PC-3 (cell line): Measurements from ENCODE around the gene C2CD3. TPM values are rescaled to one million over a fixed set of nuclear protein-coding genes. Genes with fewer than 3 reads are reported as not detected.
A peak's percentile ranks its signal among the peaks of the same experiment; 100 is the strongest.

Source experiments
- ATAC-seq: fragments of 200-7000 bp; cut with Tn5 transposase; 2 replicates; pipeline ENCODE4 v1.9.1; 2020; ENCODE audit warnings: mild to moderate bottlenecking, moderate library complexity
- BruUV-seq: library from RNA; stranded (reverse); fragments of 400-500 nt; replicated peaks from 2 replicates; lab custom pipeline; 2021; lab: Mats Ljungman, UMichigan
- CTCF ChIA-PET: fragments of 300-600 bp; sonication (Branson Sonifier 250); formaldehyde crosslinking; loops from one replicate; lab custom pipeline; 2022; ENCODE audit warnings: antibody characterized with exemption; lab: Charles Lee
- POLR2A ChIA-PET: fragments of 300-600 bp; sonication (Branson Sonifier 250); formaldehyde crosslinking; loops from one replicate; lab custom pipeline; 2022; ENCODE audit warnings: antibody characterized with exemption; ENCODE audit not compliant: unreplicated experiment; lab: Charles Lee
- DNase-seq: peaks from one replicate; pipeline ENCODE4 v3.0.0-alpha.2; 2015
- H2AFZ ChIP-seq: fragments of 300-600 bp; sonication (generic); 2 replicates; pipeline ENCODE4 v1.6.0; 2016; ENCODE audit warnings: antibody characterized with exemption, low read length
- H3F3A ChIP-seq: fragments of 300-600 bp; sonication (generic); one replicate; pipeline ENCODE4 v1.6.0; 2017; ENCODE audit warnings: antibody characterized with exemption, low read length, control low read depth, mild to moderate bottlenecking; ENCODE audit not compliant: unreplicated experiment
- H3K27ac ChIP-seq: fragments of 300-600 bp; sonication (generic); 2 replicates; pipeline ENCODE4 v1.5.1; 2016; ENCODE audit warnings: mild to moderate bottlenecking, low read length
- H3K27me3 ChIP-seq: fragments of 300-600 bp; sonication (generic); 2 replicates; pipeline ENCODE4 v1.6.1; 2016; ENCODE audit warnings: low read length, mixed read lengths
- H3K36me3 ChIP-seq: fragments of 300-600 bp; sonication (generic); 2 replicates; pipeline ENCODE4 v1.6.1; 2016; ENCODE audit warnings: low read depth, mixed run types, low read length, mixed read lengths
- H3K4me1 ChIP-seq: fragments of 300-600 bp; sonication (generic); 2 replicates; pipeline ENCODE4 v1.5.1; 2016; ENCODE audit warnings: low read length; ENCODE audit not compliant: insufficient read depth
- H3K4me2 ChIP-seq: fragments of 300-600 bp; sonication (generic); 2 replicates; pipeline ENCODE4 v1.6.0; 2016; ENCODE audit warnings: low read length
- H3K4me3 ChIP-seq: fragments of 300-600 bp; sonication (generic); 2 replicates; pipeline ENCODE4 v1.5.1; 2016; ENCODE audit warnings: mild to moderate bottlenecking, low read length, mixed read lengths
- H3K79me2 ChIP-seq: fragments of 300-600 bp; sonication (generic); 2 replicates; pipeline ENCODE4 v1.6.1; 2017; ENCODE audit warnings: low read length, mixed read lengths
- H3K9ac ChIP-seq: fragments of 300-600 bp; sonication (generic); 2 replicates; pipeline ENCODE4 v1.6.0; 2016; ENCODE audit warnings: mild to moderate bottlenecking, low read length
- H3K9me2 ChIP-seq: fragments of 300-600 bp; sonication (generic); replicated peaks from 2 replicates; pipeline ENCODE4 v1.6.1; 2016; ENCODE audit warnings: mixed run types, low read length, mixed read lengths
- H3K9me3 ChIP-seq: fragments of 300-600 bp; sonication (generic); 2 replicates; pipeline ENCODE4 v1.6.1; 2016; ENCODE audit warnings: low read length, mixed read lengths
- H4K20me1 ChIP-seq: fragments of 300-600 bp; sonication (generic); 2 replicates; pipeline ENCODE4 v1.6.1; 2016; ENCODE audit warnings: low read length, mixed read lengths
- CTCF ChIP-seq: fragments of 300-600 bp; sonication (generic); conservative IDR thresholded peaks from 2 replicates; pipeline ENCODE4 v1.5.1; 2017; ENCODE audit warnings: antibody characterized with exemption, low read depth, mild to moderate bottlenecking, low read length
- EZH2 ChIP-seq: fragments of 300-600 bp; sonication (generic); IDR thresholded peaks from one replicate; pipeline ENCODE4 v1.6.1; 2017; ENCODE audit warnings: antibody characterized with exemption, mild to moderate bottlenecking, low read length; ENCODE audit not compliant: unreplicated experiment
- EZH2phosphoT487 ChIP-seq: fragments of 300-600 bp; sonication (generic); IDR thresholded peaks from 2 replicates; pipeline ENCODE4 v1.6.1; 2018; ENCODE audit warnings: mild to moderate bottlenecking, antibody characterized with exemption, low read length, borderline replicate concordance
- intact Hi-C: fragments of 100-400 bp; cut with micrococcal nuclease; formaldehyde crosslinking; loops from 2 replicates; pipeline ENCODE4 v1.9.0; 2023
- total RNA-seq: library from RNA; depleted of rRNA; stranded (reverse); fragments of >200 nt; gene quantifications from 2 replicates; pipeline ENCODE4 v1.2.3, GENCODE V29; 2014

The C2CD3 gene
- total RNA-seq, 1 experiment from 2014 or later, result 27.3 TPM

GRCh38 chr11:74175920-74176319 lies 5.1 kb upstream of the C2CD3 start:
- Histone ChIP-seq H3K4me1 (peaks cover 27% of the 10 kb centered on the region), H4K20me1 (peaks cover 16% of the 10 kb centered on the region), H3K9me2 (no peaks in the 10 kb centered on the region), H3K79me2 (peaks cover 98% of the 10 kb centered on the region), H3K9me3 (no peaks in the 10 kb centered on the region), H3F3A (no peaks in the 10 kb centered on the region), H3K4me2 (no peak overlapping the region), H3K9ac (no peak overlapping the region), H2AFZ (no peak overlapping the region), H3K27ac (no peak overlapping the region), H3K4me3 (no peak overlapping the region), H3K36me3 (peaks cover 4% of the 10 kb centered on the region; the same call in 1 of the 2 replicates), H3K27me3 (no peaks in the 10 kb centered on the region)
- POLR2A ChIA-PET, result interaction anchor here (0.7 kb wide), 1 partner anchor 81 kb away, joined by 3 read pairs; no protein-coding TSS in a partner anchor
- DNase-seq (no peak), ATAC-seq (no peak)
- no TSS peak for BruUV-seq
- TF ChIP-seq CTCF, result no peak
- no peak for TF ChIP-seq EZH2
- TF ChIP-seq EZH2phosphoT487, result no peak
- CTCF ChIA-PET, result interaction anchor here (0.7 kb wide), 1 partner anchor 336 kb away, joined by 3 read pairs; no protein-coding TSS in a partner anchor
- intact Hi-C loops, result loop anchor here (10.0 kb wide), 1 partner anchor 191 kb away; the partner anchor contains the start of gene UCP2

GRCh38 chr11:74171997-74172396 lies 1.2 kb upstream of the C2CD3 start:
- Histone ChIP-seq H3K4me1 (peaks cover 38% of the 10 kb centered on the region), H2AFZ (peak overlapping the region; percentile 90), H3K9me2 (no peaks in the 10 kb centered on the region), H3K9me3 (no peaks in the 10 kb centered on the region), H3K4me3 (peak overlapping the region; percentile 87), H3K4me2 (peak overlapping the region; percentile 92), H3K36me3 (peaks cover 17% of the 10 kb centered on the region), H3K27me3 (no peaks in the 10 kb centered on the region), H3K27ac (peak overlapping the region; percentile 68; the same call in 1 of the 2 replicates), H4K20me1 (0 out of 2 replicates have a peak, but pooled peaks cover 8% of the 10 kb centered on the region), H3K79me2 (peaks cover 89% of the 10 kb centered on the region), H3K9ac (peak overlapping the region; percentile 86), H3F3A (no peaks in the 10 kb centered on the region)
- TF ChIP-seq CTCF (no peak), EZH2 (no peak), EZH2phosphoT487 (no peak)
- ChIA-PET CTCF (no interaction called here), POLR2A (no interaction called here)
- no TSS peak for BruUV-seq
- ATAC-seq, result no peak
- peak; percentile 13 for DNase-seq
- intact Hi-C loops, result loop anchor here (1.0 to 10.0 kb wide), 4 partner anchors 17 to 187 kb away; partner anchors contain the start of gene UCP2

- Histone ChIP-seq H3K4me1 (peaks cover 38% of the 10 kb centered on the region), H3K9me3 (no peaks in the 10 kb centered on the region), H3K9ac (peak overlapping the region; percentile 86), H3F3A (no peaks in the 10 kb centered on the region), H3K4me2 (peak overlapping the region; percentile 92), H3K36me3 (peaks cover 21% of the 10 kb centered on the region), H3K79me2 (peaks cover 85% of the 10 kb centered on the region), H3K9me2 (no peaks in the 10 kb centered on the region), H4K20me1 (0 out of 2 replicates have a peak, but pooled peaks cover 8% of the 10 kb centered on the region), H3K27ac (peak overlapping the region; percentile 68), H2AFZ (peak overlapping the region; percentile 90), H3K27me3 (no peaks in the 10 kb centered on the region), H3K4me3 (peak overlapping the region; percentile 87)
- ATAC-seq, result no peak
- POLR2A ChIA-PET, result interaction anchor here (0.5 to 1.0 kb wide), 3 partner anchors 17 to 37 kb away, joined by 3 to 4 read pairs (median 3); no protein-coding TSS in a partner anchor
- CTCF ChIA-PET, result interaction anchor here (0.7 to 1.5 kb wide), 4 partner anchors 9 to 189 kb away, joined by 3 to 16 read pairs (median 4); partner anchors contain the start of gene UCP2
- intact Hi-C loops, result loop anchor here (1.0 to 10.0 kb wide), 4 partner anchors 17 to 187 kb away; partner anchors contain the start of gene UCP2
- TF ChIP-seq EZH2 (no peak), EZH2phosphoT487 (no peak), CTCF (no peak)
- DNase-seq, result no peak
- no TSS peak for BruUV-seq
Observed at GRCh38 chr11:74171630-74171968, 797 bp upstream of the C2CD3 start.
